Loucy (cell line): ENCODE measurements around the gene TECRL.

ENCODE experiments used
- H2AFZ ChIP-seq: fragments of 200-600 bp; sonication (generic); 2 replicates; pipeline ENCODE4 v1.6.0; 2016; ENCODE audit warnings: antibody characterized with exemption, mild to moderate bottlenecking, low read length, moderate library complexity
- H3F3A ChIP-seq: fragments of 200-600 bp; 2 replicates; pipeline ENCODE4 v1.6.0; 2016; ENCODE audit warnings: antibody characterized with exemption, low read depth, mild to moderate bottlenecking
- H3K27me3 ChIP-seq: fragments of 200-600 bp; sonication (generic); 2 replicates; pipeline ENCODE4 v1.6.1; 2014; ENCODE audit warnings: low read length, mild to moderate bottlenecking; ENCODE audit not compliant: insufficient read depth, poor library complexity, severe bottlenecking
- H3K36me3 ChIP-seq: fragments of 200-600 bp; sonication (generic); 2 replicates; pipeline ENCODE4 v1.6.1; 2016; ENCODE audit warnings: low read length; ENCODE audit not compliant: insufficient read depth
- H3K4me1 ChIP-seq: fragments of 200-600 bp; sonication (generic); 2 replicates; pipeline ENCODE4 v1.5.1; 2014; ENCODE audit warnings: low read length, mild to moderate bottlenecking; ENCODE audit not compliant: insufficient read depth, poor library complexity, severe bottlenecking
- H3K4me2 ChIP-seq: fragments of 200-600 bp; sonication (generic); 2 replicates; pipeline ENCODE4 v1.6.0; 2014; ENCODE audit warnings: antibody characterized with exemption, low read length, low read depth, mild to moderate bottlenecking; ENCODE audit not compliant: poor library complexity, severe bottlenecking
- H3K4me3 ChIP-seq: fragments of 200-600 bp; sonication (generic); 2 replicates; pipeline ENCODE4 v1.5.1; 2014; ENCODE audit warnings: low read length, mild to moderate bottlenecking, mixed read lengths; ENCODE audit not compliant: poor library complexity, severe bottlenecking
- H3K79me2 ChIP-seq: fragments of 200-600 bp; sonication (generic); 2 replicates; pipeline ENCODE4 v1.6.1; 2014; ENCODE audit warnings: low read length; ENCODE audit not compliant: insufficient read depth
- H3K9ac ChIP-seq: fragments of 200-600 bp; sonication (generic); 2 replicates; pipeline ENCODE4 v1.6.0; 2014; ENCODE audit warnings: mild to moderate bottlenecking, low read depth, low read length, moderate library complexity; ENCODE audit not compliant: poor library complexity, severe bottlenecking
- H3K9me2 ChIP-seq: fragments of 200-600 bp; sonication (generic); replicated peaks from 2 replicates; pipeline ENCODE4 v1.6.1; 2016; ENCODE audit warnings: low read depth, low read length, mixed read lengths
- H3K9me3 ChIP-seq: fragments of 200-600 bp; sonication (generic); 2 replicates; pipeline ENCODE4 v1.6.1; 2014; ENCODE audit warnings: mild to moderate bottlenecking, antibody characterized with exemption, low read length, low read depth; ENCODE audit not compliant: insufficient read depth
- H4K20me1 ChIP-seq: fragments of 200-600 bp; sonication (generic); 2 replicates; pipeline ENCODE4 v1.6.0; 2014; ENCODE audit warnings: antibody characterized with exemption, low read length, mild to moderate bottlenecking; ENCODE audit not compliant: insufficient read depth, poor library complexity, severe bottlenecking
- EZH2phosphoT487 ChIP-seq: fragments of 200-600 bp; IDR thresholded peaks from 2 replicates; pipeline ENCODE4 v1.6.1; 2018; ENCODE audit warnings: antibody characterized with exemption, mild to moderate bottlenecking, moderate library complexity, borderline replicate concordance
- TF ChIP-seq, protein P1 (sequence below): fragments of 200-600 bp; sonication (generic); conservative IDR thresholded peaks from 2 replicates; pipeline ENCODE4 v1.5.1; 2014; ENCODE audit warnings: mild to moderate bottlenecking, antibody characterized with exemption, low read length

The TECRL gene

DNA sequence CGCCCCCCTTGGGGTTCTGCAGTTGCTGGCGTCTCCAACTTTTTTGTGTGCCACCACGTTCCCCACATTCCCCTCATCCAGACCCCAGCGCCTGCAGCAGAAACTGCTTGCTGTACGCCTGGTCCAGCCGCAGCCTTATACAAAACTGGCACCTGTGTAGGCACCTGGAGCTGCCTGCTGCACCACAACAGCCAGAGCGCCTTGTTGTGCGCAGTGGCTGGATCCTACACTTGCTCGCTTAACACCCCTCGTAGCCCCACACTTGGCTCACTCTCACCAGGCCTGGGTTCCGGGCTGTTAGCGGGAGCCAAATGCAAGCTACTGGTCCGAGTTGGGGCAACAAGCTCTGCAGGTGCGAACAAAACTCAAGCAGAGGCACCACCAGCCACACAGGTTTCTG lies 136.8 kb downstream of the TECRL start:
- H2AFZ ChIP-seq: no peak overlapping the region
- H3K79me2 ChIP-seq: no peaks in the 10 kb centered on the region
- H3K4me3 ChIP-seq: no peak overlapping the region
- no peaks in the 10 kb centered on the region for H3K9me3 ChIP-seq
- H3K36me3 ChIP-seq: no peaks in the 10 kb centered on the region
- H3F3A ChIP-seq: no peaks in the 10 kb centered on the region
- no peaks in the 10 kb centered on the region for H3K9me2 ChIP-seq
- TF ChIP-seq, protein P1, sequence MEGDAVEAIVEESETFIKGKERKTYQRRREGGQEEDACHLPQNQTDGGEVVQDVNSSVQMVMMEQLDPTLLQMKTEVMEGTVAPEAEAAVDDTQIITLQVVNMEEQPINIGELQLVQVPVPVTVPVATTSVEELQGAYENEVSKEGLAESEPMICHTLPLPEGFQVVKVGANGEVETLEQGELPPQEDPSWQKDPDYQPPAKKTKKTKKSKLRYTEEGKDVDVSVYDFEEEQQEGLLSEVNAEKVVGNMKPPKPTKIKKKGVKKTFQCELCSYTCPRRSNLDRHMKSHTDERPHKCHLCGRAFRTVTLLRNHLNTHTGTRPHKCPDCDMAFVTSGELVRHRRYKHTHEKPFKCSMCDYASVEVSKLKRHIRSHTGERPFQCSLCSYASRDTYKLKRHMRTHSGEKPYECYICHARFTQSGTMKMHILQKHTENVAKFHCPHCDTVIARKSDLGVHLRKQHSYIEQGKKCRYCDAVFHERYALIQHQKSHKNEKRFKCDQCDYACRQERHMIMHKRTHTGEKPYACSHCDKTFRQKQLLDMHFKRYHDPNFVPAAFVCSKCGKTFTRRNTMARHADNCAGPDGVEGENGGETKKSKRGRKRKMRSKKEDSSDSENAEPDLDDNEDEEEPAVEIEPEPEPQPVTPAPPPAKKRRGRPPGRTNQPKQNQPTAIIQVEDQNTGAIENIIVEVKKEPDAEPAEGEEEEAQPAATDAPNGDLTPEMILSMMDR: no peak
- no peak for TF ChIP-seq EZH2phosphoT487
- no peaks in the 10 kb centered on the region for H4K20me1 ChIP-seq
- no peak overlapping the region for H3K9ac ChIP-seq
- H3K27me3 ChIP-seq: no peaks in the 10 kb centered on the region
- H3K4me2 ChIP-seq: no peak overlapping the region
- H3K4me1 ChIP-seq: no peaks in the 10 kb centered on the region

DNA sequence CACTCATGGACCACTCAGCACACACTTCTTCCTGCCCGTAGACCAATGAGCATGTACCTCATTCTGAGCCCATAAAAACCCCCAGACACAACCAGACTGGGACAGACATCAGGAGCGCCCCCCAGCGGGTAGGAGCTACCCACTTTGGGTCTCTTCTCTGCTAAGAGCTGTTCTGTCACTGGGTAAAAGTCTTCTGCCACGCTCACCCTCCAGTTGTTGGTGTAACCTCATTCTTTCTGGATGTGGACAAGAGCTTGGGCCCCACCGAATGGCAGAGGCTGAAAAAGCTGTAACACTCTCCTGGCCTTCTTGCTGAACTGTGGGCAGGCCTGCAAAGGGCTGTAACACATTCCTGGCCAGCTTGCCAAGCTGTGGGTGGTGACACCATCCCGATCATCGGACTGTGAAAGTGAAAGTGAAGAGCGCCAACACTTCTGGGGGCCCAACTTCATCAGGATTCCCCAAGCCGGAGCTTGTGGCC lies 137.6 kb downstream of the TECRL start:
- no peaks in the 10 kb centered on the region for H3K79me2 ChIP-seq
- H3K4me2 ChIP-seq: no peak overlapping the region
- H3F3A ChIP-seq: no peaks in the 10 kb centered on the region
- TF ChIP-seq EZH2phosphoT487: no peak
- TF ChIP-seq, protein P1: peak; percentile 27; the same call in 1 of the 2 replicates
- H3K9me3 ChIP-seq: no peaks in the 10 kb centered on the region
- no peaks in the 10 kb centered on the region for H3K27me3 ChIP-seq
- H3K4me1 ChIP-seq: no peaks in the 10 kb centered on the region
- H2AFZ ChIP-seq: no peak overlapping the region
- H3K36me3 ChIP-seq: no peaks in the 10 kb centered on the region
- no peaks in the 10 kb centered on the region for H4K20me1 ChIP-seq
- no peak overlapping the region for H3K9ac ChIP-seq
- no peaks in the 10 kb centered on the region for H3K9me2 ChIP-seq
- no peak overlapping the region for H3K4me3 ChIP-seq

DNA sequence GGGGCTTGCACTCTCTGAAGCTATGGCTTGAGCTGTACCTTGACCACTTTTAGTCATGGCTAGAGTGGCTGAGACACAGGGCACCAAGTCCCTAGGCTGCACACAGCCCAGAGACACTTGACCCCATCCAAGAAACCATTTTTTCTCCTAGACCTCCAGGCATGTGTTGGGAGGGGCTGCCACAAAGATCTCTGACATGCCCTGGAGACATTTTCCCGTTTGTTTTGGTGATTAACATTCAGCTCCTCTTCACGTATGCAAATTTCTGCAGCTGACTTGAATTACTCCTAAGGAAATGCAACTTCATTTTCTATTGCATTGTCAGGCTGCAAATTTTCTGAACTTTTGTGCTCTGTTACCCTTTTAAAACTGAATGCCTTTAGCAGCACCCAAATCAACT lies 142.6 kb downstream of the TECRL start:
- TF ChIP-seq EZH2phosphoT487: no peak
- TF ChIP-seq, protein P1: no peak
- no peak overlapping the region for H3K4me2 ChIP-seq
- no peaks in the 10 kb centered on the region for H4K20me1 ChIP-seq

More for the DNA sequence above, 142.6 kb downstream of the TECRL start:
- Histone ChIP-seq H3K9me3 (no peaks in the 10 kb centered on the region), H3K9ac (no peak overlapping the region), H3K79me2 (no peaks in the 10 kb centered on the region), H3F3A (no peaks in the 10 kb centered on the region), H2AFZ (no peak overlapping the region), H3K9me2 (no peaks in the 10 kb centered on the region), H3K36me3 (no peaks in the 10 kb centered on the region), H3K4me1 (no peaks in the 10 kb centered on the region), H3K27me3 (no peaks in the 10 kb centered on the region), H3K4me3 (no peak overlapping the region)
